ENCODE data around the gene SOS2. TPM values are rescaled to one million over a fixed set of nuclear protein-coding genes. Genes with fewer than 3 reads are reported as not detected.
"Not testable (repeated sequence)": the region's sequence is repeated elsewhere in the genome, so short reads cannot be mapped to it uniquely, and the experiment has no call there.

The SOS2 gene
- total RNA-seq, 4 donors from 2014 or later, result 13.8 to 29.6 (median 18.6) TPM

DNA sequence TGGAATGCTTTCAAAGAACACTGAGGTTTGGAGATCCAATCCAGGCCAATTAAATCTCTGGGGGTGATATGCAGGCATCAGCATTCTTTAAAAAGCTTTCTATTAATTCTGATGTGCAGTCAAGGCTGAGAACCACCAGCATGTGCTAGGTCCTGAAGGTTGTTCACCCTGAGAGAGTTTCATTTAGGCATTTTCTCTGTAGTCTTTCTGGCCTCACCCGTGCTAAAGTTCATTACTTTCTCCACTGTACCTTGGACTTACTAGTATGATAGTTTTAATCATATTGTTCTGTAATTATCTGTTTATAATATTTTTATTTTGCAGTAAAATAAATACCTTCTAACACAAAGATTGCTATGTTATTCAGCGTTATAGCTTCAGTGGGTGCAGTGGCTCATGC is 32.9 kb downstream of the SOS2 start:
- intact Hi-C loops (cut with DNase I), result no loop called here
- no peaks in the 10 kb centered on the region for H3K4me1 ChIP-seq
- no peak for TF ChIP-seq POLR2A (IDR thresholded peaks at IDR 0.05)
- TF ChIP-seq, protein P1, sequence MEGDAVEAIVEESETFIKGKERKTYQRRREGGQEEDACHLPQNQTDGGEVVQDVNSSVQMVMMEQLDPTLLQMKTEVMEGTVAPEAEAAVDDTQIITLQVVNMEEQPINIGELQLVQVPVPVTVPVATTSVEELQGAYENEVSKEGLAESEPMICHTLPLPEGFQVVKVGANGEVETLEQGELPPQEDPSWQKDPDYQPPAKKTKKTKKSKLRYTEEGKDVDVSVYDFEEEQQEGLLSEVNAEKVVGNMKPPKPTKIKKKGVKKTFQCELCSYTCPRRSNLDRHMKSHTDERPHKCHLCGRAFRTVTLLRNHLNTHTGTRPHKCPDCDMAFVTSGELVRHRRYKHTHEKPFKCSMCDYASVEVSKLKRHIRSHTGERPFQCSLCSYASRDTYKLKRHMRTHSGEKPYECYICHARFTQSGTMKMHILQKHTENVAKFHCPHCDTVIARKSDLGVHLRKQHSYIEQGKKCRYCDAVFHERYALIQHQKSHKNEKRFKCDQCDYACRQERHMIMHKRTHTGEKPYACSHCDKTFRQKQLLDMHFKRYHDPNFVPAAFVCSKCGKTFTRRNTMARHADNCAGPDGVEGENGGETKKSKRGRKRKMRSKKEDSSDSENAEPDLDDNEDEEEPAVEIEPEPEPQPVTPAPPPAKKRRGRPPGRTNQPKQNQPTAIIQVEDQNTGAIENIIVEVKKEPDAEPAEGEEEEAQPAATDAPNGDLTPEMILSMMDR (IDR thresholded peaks at IDR 0.05), result no peak
- no peak for DNase-seq
- 91 to 100% methylated on average over 2 of the region's 2 CpGs for WGBS, 2 donors
- H3K27me3 ChIP-seq, result no peaks in the 10 kb centered on the region
- H3K36me3 ChIP-seq, result peaks cover 0 to 74% (median 23%) of the 10 kb centered on the region in 3 donors
- no peak overlapping the region for H3K4me3 ChIP-seq
- no peak overlapping the region for H3K27ac ChIP-seq
- no peaks in the 10 kb centered on the region for H3K9me3 ChIP-seq

DNA sequence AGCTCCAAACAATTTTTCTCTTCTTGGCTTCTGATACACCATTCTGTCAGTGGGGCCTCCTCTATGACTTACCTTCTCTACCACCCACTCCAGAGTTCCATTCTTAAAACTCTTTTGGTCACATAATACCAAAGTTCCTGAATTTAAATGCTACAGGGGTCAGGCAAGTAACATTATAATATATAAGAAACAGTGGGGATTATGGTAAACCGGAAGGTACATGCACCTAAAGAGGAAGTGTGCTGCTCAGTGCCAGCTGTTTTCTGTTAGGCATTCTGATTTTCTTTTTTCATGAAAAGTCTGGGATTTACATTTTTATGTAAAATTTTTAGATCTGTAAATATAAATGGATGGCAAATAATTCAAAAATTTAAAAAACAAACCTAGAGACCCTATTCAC is 39.9 kb downstream of the SOS2 start:
- 65 to 79% methylated on average over 1 of the region's 1 CpG for WGBS, 2 donors
- intact Hi-C loops (cut with DNase I), result no loop called here
- H3K4me1 ChIP-seq, result no peaks in the 10 kb centered on the region
- no peak overlapping the region for H3K4me3 ChIP-seq
- H3K36me3 ChIP-seq, result peaks cover 0 to 54% (median 4%) of the 10 kb centered on the region in 3 donors
- no peaks in the 10 kb centered on the region for H3K27me3 ChIP-seq
- TF ChIP-seq POLR2A (IDR thresholded peaks at IDR 0.05), result no peak
- TF ChIP-seq, protein P1 (IDR thresholded peaks at IDR 0.05), result no peak
- no peak for DNase-seq
- H3K27ac ChIP-seq, result no peak overlapping the region
- no peaks in the 10 kb centered on the region for H3K9me3 ChIP-seq

DNA sequence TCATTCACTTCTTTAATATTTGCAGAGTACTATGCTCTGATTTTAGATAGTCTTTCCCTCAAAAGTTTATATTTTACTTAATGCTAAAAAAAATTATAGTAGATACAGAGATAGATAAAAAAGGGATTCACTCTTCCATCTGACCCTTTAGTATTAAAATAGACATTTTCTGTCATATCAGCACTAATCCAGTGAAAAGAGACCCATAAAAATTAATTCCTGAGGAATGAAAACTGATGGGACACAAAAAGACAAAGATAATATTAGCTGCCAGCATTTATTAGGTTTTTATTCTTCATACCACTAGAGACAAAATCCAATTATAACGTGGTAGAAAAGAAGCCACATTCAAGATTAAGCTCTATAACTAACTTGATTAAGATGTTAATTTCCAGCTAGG is 45.3 kb downstream of the SOS2 start:
- Histone ChIP-seq H3K4me3 (no peak overlapping the region), H3K4me1 (no peaks in the 10 kb centered on the region), H3K27ac (no peak overlapping the region), H3K27me3 (no peaks in the 10 kb centered on the region), H3K9me3 (no peaks in the 10 kb centered on the region), H3K36me3 (peaks cover 0 to 74% (median 2%) of the 10 kb centered on the region in 3 donors)
- WGBS, 2 donors, result 80 to 86% methylated on average over 1 of the region's 1 CpG
- no peak for DNase-seq
- no peak for TF ChIP-seq POLR2A (IDR thresholded peaks at IDR 0.05)
- TF ChIP-seq, protein P1 (IDR thresholded peaks at IDR 0.05), result no peak
- intact Hi-C loops (cut with DNase I), result no loop called here

DNA sequence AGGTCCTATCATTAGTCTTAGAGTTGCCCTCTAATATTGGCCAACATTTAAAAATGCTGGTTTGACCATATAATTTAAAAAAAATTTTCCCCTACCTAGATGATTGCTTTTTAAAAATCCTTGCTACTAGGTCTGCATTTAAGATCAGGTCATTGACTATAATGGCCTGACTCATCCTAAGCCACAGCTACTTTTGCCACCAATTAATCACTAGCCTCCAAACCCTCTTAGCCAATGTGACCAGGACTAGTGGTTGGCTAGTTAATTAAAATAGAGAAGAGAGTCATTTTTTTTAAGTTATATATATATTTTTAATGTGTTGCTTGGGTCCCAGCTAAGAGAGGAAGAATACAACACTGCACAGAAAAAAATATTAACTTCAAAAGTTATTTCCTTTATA is 57.5 kb downstream of the SOS2 start:
- H3K27ac ChIP-seq, result no peak overlapping the region
- peaks cover 0 to 55% (median 0%) of the 10 kb centered on the region in 3 donors for H3K36me3 ChIP-seq
- H3K9me3 ChIP-seq, result no peaks in the 10 kb centered on the region
- no peaks in the 10 kb centered on the region for H3K4me1 ChIP-seq
- no peak for DNase-seq
- intact Hi-C loops (cut with DNase I), result no loop called here
- TF ChIP-seq, protein P1 (IDR thresholded peaks at IDR 0.05), result no peak
- no peak for TF ChIP-seq POLR2A (IDR thresholded peaks at IDR 0.05)
- H3K4me3 ChIP-seq, result no peak overlapping the region
- no peaks in the 10 kb centered on the region for H3K27me3 ChIP-seq

DNA sequence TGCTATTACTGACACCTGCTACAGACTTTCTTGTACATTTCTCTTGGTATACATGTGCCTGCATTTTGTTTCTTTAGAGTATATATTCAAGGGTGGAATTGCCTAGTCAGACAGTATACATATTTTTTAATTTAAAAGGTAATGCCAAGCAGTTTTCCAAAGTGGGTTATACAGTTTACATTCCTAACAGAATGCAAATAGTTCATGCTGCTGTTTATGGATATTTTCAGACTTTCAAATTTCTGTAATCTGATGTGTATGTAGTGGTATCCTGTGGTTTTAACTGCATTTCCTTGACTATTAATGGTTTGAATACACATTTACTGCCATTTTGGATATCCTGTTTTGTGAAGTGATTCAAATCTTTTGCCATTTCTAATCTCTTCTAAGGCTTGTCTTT is 59.5 kb downstream of the SOS2 start:
- Histone ChIP-seq H3K4me3 (no peak overlapping the region), H3K36me3 (peaks cover 0 to 58% (median 0%) of the 10 kb centered on the region in 3 donors), H3K27me3 (no peaks in the 10 kb centered on the region), H3K9me3 (no peaks in the 10 kb centered on the region), H3K4me1 (no peaks in the 10 kb centered on the region), H3K27ac (no peak overlapping the region)
- TF ChIP-seq, protein P1 (IDR thresholded peaks at IDR 0.05), result no peak
- no peak for TF ChIP-seq POLR2A (IDR thresholded peaks at IDR 0.05)
- DNase-seq, result no peak
- intact Hi-C loops (cut with DNase I), result no loop called here

DNA sequence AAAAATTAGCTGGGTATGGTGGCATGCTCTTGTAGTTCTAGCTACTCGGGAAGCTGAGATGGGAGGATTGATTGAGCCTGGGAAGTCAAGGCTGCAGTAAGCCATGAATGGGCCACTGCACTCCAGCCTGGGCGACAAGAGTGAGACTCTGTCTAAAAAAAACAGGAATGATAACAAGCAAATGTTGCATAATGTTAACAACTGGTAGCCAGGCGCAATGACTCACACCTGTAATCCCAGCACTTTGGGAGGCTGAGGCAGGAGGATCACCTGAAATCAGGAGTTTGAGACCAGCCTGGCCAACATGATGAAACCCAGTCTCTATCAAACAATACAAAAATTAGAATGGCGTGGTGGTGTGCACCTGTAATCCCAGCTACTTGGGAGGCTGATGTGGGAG is 64.0 kb downstream of the SOS2 start:
- H3K4me3 ChIP-seq; H3K9me3 ChIP-seq; DNase-seq; intact Hi-C loops (cut with DNase I); H3K27me3 ChIP-seq; H3K4me1 ChIP-seq; H3K27ac ChIP-seq: not testable (repeated sequence)
- H3K36me3 ChIP-seq, result peaks cover 0 to 62% (median 0%) of the 10 kb centered on the region in 3 donors
- 92 to 93% methylated on average over 4 of the region's 4 CpGs for WGBS, 2 donors
